OCI-LY7 (cell line): ENCODE data around the gene RPP30.

Experiments used
- CTCF ChIP-seq: fragments of 200-600 bp; sonication (generic); conservative IDR thresholded peaks from 2 replicates; pipeline ENCODE4 v1.5.1; 2014; ENCODE audit warnings: mild to moderate bottlenecking, antibody characterized with exemption, low read length, moderate library complexity, mixed read lengths
- EZH2phosphoT487 ChIP-seq: fragments of 200-600 bp; sonication (generic); IDR thresholded peaks from 2 replicates; pipeline ENCODE4 v1.6.1; 2018; ENCODE audit warnings: low read depth, borderline replicate concordance, mild to moderate bottlenecking, mixed run types, antibody characterized with exemption, low read length, moderate library complexity, mixed read lengths

DNA sequence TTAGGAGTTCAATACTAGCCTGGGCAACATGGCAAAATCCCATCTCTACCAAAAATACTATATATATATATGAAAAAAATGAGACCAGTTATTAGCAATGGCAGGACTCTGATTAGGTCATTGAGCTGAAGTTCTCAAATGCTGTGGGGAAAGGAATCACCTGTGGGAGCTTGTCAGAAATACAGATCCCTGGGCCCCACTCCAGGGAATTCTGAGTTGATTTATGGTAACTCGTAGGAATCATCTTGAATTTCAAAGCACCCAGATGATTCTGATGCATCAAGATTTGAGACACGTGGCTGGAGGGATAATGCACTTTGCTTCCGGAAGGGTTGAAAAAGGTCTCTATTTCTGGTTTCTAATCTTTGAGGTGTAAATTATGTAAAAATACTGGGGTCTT lies 50.1 kb downstream of the RPP30 start:
- no peak for TF ChIP-seq CTCF
- TF ChIP-seq EZH2phosphoT487: no peak
